ENCODE data around the gene PTPN14. TPM values are rescaled to one million over a fixed set of nuclear protein-coding genes. Genes with fewer than 3 reads are reported as not detected.

The PTPN14 gene
- total and polyA plus RNA-seq, 2 of the 4 experiments (the other 2 are of a cell fraction) = 21.5 to 31.7 TPM

GRCh38 chr1:214441119-214441518 is 110.3 kb downstream of the PTPN14 start:
- H2BK15ac ChIP-seq (ENCODE audit: low read depth, low read length) = 0 out of 3 replicates have a peak overlapping the region, but pooled peaks have one; percentile 14
- no peak overlapping the region for H2BK120ac ChIP-seq (ENCODE audit: low read depth, low read length)
- no peak overlapping the region; the same call in 1 of the 2 replicates for H4K91ac ChIP-seq (ENCODE audit: insufficient read depth, low read depth, low read length)
- H3K56ac ChIP-seq (ENCODE audit: extremely low read depth, insufficient read depth, low read length) = no peak overlapping the region
- H3K27me3 ChIP-seq (ENCODE audit: control insufficient read depth, insufficient read depth, low read length) = no peaks in the 10 kb centered on the region
- H3K36me3 ChIP-seq (ENCODE audit: control insufficient read depth, insufficient read depth, low read length) = no peaks in the 10 kb centered on the region
- ATAC-seq (ENCODE audit: low read depth) (no peak), DNase-seq (peak; percentile 24)
- peaks cover 8% of the 10 kb centered on the region for H3K9me1 ChIP-seq (ENCODE audit: insufficient read depth, low read length)
- intact Hi-C loops (cut with micrococcal nuclease) = no loop called here
- H3K27ac ChIP-seq (ENCODE audit: insufficient read depth, low read length) = no peak overlapping the region
- H3K4me3 ChIP-seq (ENCODE audit: insufficient read depth, low read depth, low read length) = no peak overlapping the region
- H4K5ac ChIP-seq (ENCODE audit: low read depth, low read length) = no peak overlapping the region; the same call in 1 of the 2 replicates
- peak overlapping the region; percentile 53; the same call in 1 of the 2 replicates for H3K14ac ChIP-seq (replicated peaks; ENCODE audit: low read depth, low read length)
- peak overlapping the region in 1 of 2 experiments; percentile 22; a peak in 1 of 4 replicates for H4K8ac ChIP-seq (ENCODE audit: low read depth in 2 of 2, low read length in 2 of 2)
- H2BK5ac ChIP-seq (ENCODE audit: low read depth, low read length, poor library complexity, severe bottlenecking) = no peak overlapping the region
- ChIA-PET POLR2A (ENCODE audit: unreplicated experiment) (no interaction called here), CTCF (interaction anchor here (1.4 kb wide), 1 partner anchor 36 kb away, joined by 3 read pairs; no protein-coding TSS in a partner anchor)
- H3K9ac ChIP-seq (ENCODE audit: low read depth, low read length) = no peak overlapping the region
- H2AK5ac ChIP-seq (ENCODE audit: low read depth, low read length) = no peak overlapping the region
- H3K79me1 ChIP-seq (ENCODE audit: low read depth in 1 of 2, low read length in 2 of 2) = peaks cover 34 to 57% of the 10 kb centered on the region in 2 experiments
- H4K20me1 ChIP-seq (ENCODE audit: insufficient read depth, low read length) = peaks cover 12% of the 10 kb centered on the region; the same call in 1 of the 2 replicates
- H3K4ac ChIP-seq (ENCODE audit: low read depth, low read length) = no peak overlapping the region; the same call in 1 of the 2 replicates
- no peak overlapping the region for H2AK9ac ChIP-seq (replicated peaks; ENCODE audit: low read depth, low read length, poor library complexity)
- dilution Hi-C loops (cut with HindIII; ENCODE audit: low sequenced_read_pairs, unreplicated experiment) = no loop called here
- no peaks in the 10 kb centered on the region for H3K9me3 ChIP-seq (ENCODE audit: control insufficient read depth, insufficient read depth, low read length)
- WGBS, 2 experiments (ENCODE audit: extremely low coverage in 2 of 2, insufficient read length in 1 of 2) = no CpG with 5 or more reads among the region's 3 CpGs
- BruUV-seq (replicated peaks) = no TSS peak
- in situ Hi-C loops (cut with MboI; ENCODE audit: low sequenced_read_pairs) = no loop called here
- no peak overlapping the region for H2AFZ ChIP-seq (replicated peaks; ENCODE audit: low read length, poor library complexity)
- H3K18ac ChIP-seq (ENCODE audit: low read depth, low read length) = peak overlapping the region; percentile 92
- no peak for TF ChIP-seq USF2 (IDR thresholded peaks at IDR 0.05; ENCODE audit: low read depth, low read length)
- TF ChIP-seq CTCF (conservative IDR thresholded peaks at IDR 0.05; ENCODE audit: low read depth, low read length) = no peak
- TF ChIP-seq MXI1 (IDR thresholded peaks at IDR 0.05; ENCODE audit: borderline replicate concordance, low read depth, low read length) = no peak
- TF ChIP-seq RAD21 (IDR thresholded peaks at IDR 0.05; ENCODE audit: low read length) = no peak
- TF ChIP-seq POLR2A (IDR thresholded peaks at IDR 0.05; ENCODE audit: low read depth, low read length) = no peak
- no peak for TF ChIP-seq FOS (IDR thresholded peaks at IDR 0.05; ENCODE audit: low read depth, low read length)
- TF ChIP-seq ELK1 (IDR thresholded peaks at IDR 0.05; ENCODE audit: borderline replicate concordance, low read depth, low read length) = no peak
- TF ChIP-seq NFE2L2 (IDR thresholded peaks at IDR 0.05; ENCODE audit: low read depth, low read length) = no peak
- no peak for TF ChIP-seq RFX5 (IDR thresholded peaks at IDR 0.05; ENCODE audit: low read depth, low read length)
- no peak for TF ChIP-seq CHD1 (IDR thresholded peaks at IDR 0.05; ENCODE audit: low read depth, low read length)
- TF ChIP-seq MAFK (IDR thresholded peaks at IDR 0.05; ENCODE audit: low read depth, low read length) = no peak
- TF ChIP-seq RCOR1 (IDR thresholded peaks at IDR 0.05; ENCODE audit: insufficient replicate concordance, low read length) = no peak
- TF ChIP-seq CEBPB (IDR thresholded peaks at IDR 0.05; ENCODE audit: low read depth, low read length) = no peak
- TF ChIP-seq MAZ (IDR thresholded peaks at IDR 0.05; ENCODE audit: borderline replicate concordance, low read depth, low read length) = no peak
- TF ChIP-seq BHLHE40 (IDR thresholded peaks at IDR 0.05; ENCODE audit: low read depth, low read length) = no peak
- no peak for TF ChIP-seq SMC3 (IDR thresholded peaks at IDR 0.05; ENCODE audit: low read depth, low read length)
- no peak overlapping the region for H2BK20ac ChIP-seq (ENCODE audit: low read depth, low read length)
- H3K4me2 ChIP-seq (ENCODE audit: low read depth, low read length) = no peak overlapping the region
- H3K4me1 ChIP-seq (ENCODE audit: control insufficient read depth, insufficient read depth, low read length) = peaks cover 15% of the 10 kb centered on the region
- no peak overlapping the region for H3K23ac ChIP-seq (ENCODE audit: low read depth, low read length)

Data from IMR-90 (cell line).